MM.1S (cell line): ENCODE results near the gene SPAG16.

Experiments
- EZH2 ChIP-seq: fragments of 300-600 bp; sonication (generic); optimal IDR thresholded peaks from 2 replicates; pipeline ENCODE3; 2017; ENCODE audit warnings: low read depth, mild to moderate bottlenecking, antibody characterized with exemption, low read length, mixed read lengths
- TF ChIP-seq, protein P1 (sequence below): fragments of 300-600 bp; sonication (generic); IDR thresholded peaks from 2 replicates; pipeline ENCODE4 v1.5.1; 2016; ENCODE audit warnings: antibody characterized with exemption, low read length, mixed read lengths

DNA sequence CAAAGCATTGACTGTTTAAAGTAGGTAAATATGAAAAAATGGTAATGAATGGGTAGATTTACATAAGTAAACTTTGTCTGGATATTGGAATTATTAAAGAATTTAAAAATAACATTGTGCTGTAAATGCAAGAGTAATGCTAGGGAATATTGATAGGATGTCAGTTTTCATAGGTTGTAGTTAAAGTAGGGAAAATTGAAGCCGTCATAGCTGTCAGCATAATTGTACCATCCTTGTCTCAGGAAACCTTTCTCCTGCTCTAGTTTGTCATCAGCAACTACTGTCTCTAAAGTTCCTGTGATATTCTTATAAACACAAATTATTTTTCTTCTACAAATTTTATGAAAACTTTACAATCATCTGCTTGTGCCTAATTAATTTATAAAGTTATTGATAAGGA, 10.1 kb upstream of the SPAG16 start:
- TF ChIP-seq, protein P1, sequence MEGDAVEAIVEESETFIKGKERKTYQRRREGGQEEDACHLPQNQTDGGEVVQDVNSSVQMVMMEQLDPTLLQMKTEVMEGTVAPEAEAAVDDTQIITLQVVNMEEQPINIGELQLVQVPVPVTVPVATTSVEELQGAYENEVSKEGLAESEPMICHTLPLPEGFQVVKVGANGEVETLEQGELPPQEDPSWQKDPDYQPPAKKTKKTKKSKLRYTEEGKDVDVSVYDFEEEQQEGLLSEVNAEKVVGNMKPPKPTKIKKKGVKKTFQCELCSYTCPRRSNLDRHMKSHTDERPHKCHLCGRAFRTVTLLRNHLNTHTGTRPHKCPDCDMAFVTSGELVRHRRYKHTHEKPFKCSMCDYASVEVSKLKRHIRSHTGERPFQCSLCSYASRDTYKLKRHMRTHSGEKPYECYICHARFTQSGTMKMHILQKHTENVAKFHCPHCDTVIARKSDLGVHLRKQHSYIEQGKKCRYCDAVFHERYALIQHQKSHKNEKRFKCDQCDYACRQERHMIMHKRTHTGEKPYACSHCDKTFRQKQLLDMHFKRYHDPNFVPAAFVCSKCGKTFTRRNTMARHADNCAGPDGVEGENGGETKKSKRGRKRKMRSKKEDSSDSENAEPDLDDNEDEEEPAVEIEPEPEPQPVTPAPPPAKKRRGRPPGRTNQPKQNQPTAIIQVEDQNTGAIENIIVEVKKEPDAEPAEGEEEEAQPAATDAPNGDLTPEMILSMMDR: no peak
- no peak for TF ChIP-seq EZH2
